Breast epithelium (tissue), 3 donors: Measurements from ENCODE around the gene ST3GAL6.

Experiments used
- CTCF ChIP-seq, 3 donors: fragments of 450-650 bp; IDR thresholded peaks; one replicate each; pipeline ENCODE4 v1.5.1; 2016 to 2017; ENCODE audit warnings: antibody characterized with exemption in 3 of 3, mild to moderate bottlenecking in 3 of 3, moderate library complexity in 3 of 3
- POLR2AphosphoS5 ChIP-seq, 3 donors: sonication (generic); formaldehyde crosslinking; IDR thresholded peaks; one replicate each; pipeline ENCODE4 v1.6.1; 2017; ENCODE audit warnings: antibody characterized with exemption in 3 of 3

GRCh38 chr3:98770261-98771039 lies 7.3 kb downstream of the ST3GAL6 start:
- TF ChIP-seq CTCF (IDR thresholded peaks at IDR 0.05) (no peak), POLR2AphosphoS5 (IDR thresholded peaks at IDR 0.05) (peak in 1 of 3 donors; percentile 30)
